GM18502 (cell line): ENCODE data around the gene CD38.
"Not testable (repeated sequence)": the region's sequence is repeated elsewhere in the genome, so short reads cannot be mapped to it uniquely, and the experiment has no call there.

Experiments used
- ATAC-seq: cut with Tn5 transposase; IDR thresholded peaks from one replicate; pipeline ENCODE4 v1.9.1; 2021; ENCODE audit warnings: mild to moderate bottlenecking; ENCODE audit not compliant: unreplicated experiment, poor library complexity

The CD38 gene

DNA sequence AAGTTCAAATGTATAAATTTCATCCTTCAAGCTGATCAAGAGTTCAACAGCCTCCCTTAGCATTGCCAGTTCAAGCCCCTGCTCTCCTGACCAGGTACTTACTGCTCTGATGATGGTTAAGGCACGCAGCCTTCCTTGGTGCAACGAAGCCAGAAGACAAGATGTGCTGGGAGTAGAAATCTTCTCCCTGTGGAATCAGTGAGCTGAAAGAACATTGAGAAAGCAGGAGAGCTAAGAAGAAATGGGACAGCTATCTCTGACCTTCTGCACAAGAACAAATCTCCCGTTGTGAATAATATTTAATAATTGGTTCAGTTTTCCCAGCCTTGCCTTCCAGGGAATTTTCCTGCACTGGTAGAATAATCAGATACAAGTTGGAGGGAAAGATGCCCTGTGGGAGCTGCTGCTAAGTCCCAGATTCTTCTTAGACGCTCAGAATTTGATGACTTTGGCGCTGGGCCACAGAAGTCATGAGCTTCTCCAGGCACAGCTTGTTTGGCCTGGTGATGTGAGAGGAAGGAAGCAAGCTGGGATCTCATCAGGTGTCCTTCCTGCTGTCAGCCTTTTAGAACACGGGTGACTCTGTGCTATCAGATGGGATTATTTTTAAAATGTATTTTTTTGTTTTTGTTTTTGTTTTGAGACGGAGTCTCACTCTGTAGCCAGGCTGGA is 77.8 kb downstream of the CD38 start:
- ATAC-seq = no peak

DNA sequence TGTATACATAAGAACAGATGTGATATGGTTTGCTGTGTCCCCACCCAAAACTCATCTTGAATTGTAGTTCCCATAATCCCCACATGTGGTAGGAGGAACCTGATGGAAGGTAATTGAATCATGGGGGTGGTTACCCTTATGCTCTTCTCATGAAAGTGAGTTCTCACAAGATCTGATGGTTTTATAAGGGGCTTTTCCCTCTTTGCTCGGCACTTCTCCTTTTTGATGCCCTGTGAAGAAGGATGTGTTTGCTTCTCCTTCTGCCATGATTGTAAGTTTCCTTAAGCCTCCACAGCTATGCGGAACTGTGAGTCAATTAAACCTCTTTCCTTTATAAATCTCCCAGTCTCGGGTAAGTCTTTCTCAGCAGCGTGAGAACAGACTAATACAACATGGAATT is 83.1 kb downstream of the CD38 start:
- ATAC-seq = not testable (repeated sequence)

DNA sequence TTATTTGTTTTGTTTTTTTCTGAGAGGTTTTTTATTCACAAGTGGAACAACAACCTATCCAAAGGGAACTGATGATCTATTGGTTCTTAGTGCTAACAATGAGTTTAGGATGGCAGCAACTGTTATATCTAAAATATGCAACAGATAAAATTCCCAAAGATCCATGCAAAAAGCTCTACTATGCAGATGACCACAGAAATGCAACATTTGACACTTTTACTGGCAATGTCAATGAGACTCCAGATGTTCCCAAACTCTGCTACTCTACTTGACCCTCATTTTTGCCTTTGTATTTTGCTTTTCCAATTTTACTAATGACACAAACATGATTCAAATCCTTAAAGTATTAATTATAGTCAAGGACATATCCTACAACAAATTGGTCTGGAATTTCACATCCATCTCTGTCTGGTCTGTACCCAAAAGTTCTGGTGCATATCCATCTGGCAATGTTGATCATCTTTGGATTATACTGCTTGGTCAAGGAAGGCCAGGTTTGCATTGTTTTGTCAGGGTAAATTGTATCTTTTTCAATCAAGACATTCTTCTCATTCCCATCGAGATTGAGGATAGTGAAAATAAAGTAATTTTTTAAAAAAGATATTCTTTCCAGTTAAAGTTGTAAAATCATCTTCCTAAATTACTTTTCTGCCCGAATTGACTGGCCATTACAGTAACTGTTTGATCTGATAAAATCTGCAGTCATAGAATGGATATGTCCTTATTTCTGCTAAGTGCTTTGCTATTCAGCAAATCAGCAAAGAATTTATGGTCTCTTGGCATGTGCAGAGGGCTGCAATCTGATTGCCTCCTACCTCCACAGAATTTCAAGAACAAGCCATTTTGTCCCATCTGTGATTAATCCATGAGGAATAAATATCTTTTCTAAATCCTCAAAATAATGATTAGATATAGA is 86.8 kb downstream of the CD38 start:
- no peak for ATAC-seq

DNA sequence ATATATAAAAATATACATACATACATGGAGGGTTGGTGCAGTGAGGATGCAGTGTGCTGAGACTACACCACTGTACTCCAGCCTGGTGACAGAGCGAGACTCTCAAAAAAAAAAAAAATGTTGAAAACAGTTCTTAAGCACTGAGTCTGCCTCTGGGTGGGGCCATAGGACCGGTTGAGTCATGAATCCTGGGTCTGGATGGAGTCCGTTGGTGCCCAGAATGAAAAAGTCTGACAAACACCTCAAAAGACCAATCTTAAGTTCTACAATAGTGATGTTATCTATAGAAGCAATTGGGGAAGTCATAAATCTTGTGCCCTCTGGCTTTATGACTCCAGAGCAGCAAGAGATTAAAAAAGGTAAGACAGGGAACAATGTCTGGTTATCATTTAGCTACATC is 90.0 kb downstream of the CD38 start:
- ATAC-seq = no peak

DNA sequence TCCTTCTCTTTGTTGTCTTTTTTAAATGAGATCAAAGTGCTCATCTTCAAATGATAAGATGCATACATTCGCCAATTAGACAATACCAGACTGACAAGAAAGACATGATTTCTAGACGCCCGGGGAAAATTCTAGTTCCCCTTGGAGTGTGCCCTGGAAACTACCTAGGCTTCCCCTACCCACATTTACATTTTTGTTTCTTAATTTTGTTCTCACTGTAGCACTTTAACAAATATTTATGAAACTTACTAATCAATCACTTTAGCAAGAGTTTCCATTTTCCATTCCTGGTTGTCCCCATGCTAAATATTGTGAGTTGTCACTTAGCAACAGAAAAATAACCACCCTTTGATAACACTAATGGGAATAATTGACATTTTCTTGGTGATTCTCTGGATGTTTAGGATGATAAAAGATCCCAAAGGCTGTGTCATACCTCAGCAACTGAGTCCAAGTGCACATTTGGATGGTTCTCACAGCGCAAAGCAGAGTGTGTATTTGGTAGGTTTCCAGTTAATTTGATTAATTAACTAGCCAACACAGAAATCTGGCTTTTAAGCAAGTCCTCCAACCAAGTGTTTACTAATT is 90.8 kb downstream of the CD38 start:
- no peak for ATAC-seq

DNA sequence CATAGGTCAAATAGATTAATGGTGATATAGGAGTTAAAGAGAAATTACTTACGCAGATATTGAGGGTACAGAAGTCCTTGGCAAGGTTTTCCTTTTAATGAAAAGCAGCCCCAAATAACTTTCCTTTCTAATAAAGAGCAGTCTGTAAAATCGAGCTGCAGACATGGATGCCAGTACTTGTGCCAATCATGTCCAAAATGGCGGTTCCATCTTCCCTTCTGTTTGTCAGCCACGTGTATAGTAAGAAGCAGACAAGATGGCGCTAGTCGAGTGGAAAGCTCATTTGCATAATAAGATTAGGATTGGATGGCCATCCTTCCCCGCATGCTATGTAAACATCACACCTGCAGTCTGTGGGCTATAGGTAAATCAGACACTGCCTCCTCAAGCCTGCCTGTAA is 92.0 kb downstream of the CD38 start:
- ATAC-seq = no peak

DNA sequence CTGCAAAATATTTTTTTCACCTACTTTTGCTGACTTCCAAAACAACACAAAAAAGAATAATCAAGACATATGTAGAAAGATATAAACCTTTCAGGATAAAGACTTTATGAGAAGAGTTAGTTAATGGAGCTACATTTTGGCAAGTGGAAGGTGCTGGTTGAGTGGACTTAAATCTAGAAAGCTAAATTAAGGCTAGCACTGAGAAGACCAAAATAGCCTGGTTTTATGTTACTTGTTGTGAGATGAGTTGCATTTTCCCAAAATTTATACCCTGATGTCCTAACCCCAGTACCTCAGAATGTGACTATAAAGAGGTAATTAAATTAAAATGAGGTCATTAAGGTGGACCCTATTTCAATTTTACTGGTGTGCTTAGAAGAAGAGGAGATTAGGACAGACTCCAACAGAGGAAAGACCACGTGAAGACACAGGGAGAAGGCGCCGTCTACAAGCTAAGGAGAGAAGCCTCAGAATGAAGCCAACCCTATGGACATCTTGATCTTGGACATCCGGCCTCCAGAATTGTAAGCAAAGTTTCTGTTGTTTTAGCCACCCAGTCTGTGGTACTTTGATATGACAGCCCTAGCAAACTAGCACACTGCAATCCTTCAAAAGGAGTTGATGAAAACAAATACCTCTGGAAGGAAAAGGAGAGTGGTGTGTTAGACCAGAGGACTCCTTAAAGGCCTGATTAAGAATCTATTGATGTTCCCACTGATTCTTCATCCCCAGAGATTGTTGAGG is 93.0 kb downstream of the CD38 start:
- no peak for ATAC-seq

DNA sequence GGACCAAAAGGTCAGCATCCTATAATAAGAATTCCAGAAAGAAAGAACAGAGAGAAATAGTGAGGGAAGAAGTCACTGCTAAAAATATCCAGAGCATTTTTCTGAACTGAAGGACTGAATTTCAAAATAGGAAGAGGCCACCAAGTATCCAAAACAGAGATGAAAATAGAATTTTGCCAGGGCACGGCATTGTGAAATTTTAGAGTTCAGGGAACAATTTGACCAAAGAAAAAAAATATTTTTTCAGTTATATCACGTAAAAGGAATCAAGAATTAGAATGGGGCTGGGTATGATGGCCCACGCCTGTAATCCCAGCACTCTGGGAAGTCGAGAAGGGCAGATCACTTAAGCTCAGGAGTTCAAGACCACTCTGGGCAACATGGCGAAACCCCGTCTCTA is 95.0 kb downstream of the CD38 start:
- ATAC-seq = no peak

DNA sequence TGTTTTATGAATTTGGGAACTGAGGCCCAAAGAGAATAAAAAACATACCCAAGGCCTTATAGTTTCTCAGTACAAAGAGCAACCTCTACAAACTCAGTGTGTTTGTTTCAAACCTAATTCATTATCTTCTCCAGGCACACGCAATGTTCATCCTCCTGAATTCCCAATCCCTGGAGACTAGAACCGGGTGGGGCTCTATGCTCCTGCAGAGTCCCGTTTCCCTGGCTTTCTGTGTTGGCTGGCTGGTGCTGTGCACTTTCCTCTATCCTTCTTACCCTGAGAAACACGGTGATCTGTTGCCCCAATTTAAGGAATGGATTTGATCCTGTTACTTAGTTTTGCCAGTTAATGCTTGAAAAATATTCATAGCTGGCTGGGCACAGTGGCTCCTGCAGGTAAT is 96.5 kb downstream of the CD38 start:
- ATAC-seq = no peak

DNA sequence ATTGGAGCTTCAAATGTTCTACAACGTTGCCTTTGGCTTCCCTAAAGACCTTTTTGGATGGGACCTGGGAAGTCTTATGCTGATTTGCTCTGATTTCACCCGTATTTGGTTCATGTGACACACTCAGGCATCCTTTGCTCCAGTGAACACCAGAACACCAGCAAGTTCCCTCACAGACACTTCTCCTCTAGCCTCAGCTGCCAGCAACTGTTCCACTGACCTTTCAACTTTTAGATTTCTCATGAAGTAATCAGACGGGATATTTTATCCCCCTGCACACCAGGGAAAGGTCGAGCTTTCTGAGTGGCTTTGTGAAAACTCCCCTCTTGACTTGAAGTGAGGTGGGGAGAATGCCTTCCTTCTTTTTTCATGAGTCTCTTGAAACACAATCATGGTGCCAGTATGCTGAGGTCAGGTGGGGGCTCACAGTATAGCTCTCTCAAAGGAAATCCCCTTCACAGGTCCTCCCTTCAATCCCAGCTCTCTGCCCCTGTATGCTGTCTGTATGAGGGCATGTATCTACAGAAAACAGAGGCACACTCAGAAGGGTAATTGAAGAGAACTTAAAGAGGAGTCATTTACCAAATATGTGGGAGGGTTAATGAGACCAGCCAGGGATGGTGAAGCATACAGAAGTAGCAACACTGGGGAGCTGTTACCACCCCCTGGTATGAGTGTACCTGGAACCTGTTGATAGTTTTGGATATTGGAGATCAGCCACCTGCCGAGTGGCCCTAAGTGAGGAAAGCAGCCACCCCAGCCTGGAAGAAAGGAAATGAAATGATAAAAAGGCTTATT is 97.7 kb downstream of the CD38 start:
- no peak for ATAC-seq

DNA sequence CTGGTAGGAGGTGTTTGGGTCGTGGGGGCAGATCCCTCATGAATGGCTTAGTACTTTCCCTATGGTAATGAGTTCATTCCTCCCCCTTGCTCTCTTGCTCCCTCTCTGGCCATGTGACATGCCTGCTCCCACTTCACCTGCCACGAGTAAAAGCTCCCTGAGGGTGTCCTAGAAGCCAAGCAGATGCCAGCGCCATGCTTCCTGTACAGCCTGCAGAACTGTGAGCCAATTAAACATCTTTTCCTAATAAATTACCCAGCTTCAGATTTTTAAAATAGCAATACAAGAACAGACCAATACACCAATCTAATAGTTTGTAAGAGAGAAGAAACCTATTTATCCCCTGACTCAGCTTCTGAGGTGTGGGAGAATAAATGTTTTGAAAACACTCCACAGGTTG is 99.9 kb downstream of the CD38 start:
- no peak for ATAC-seq

DNA sequence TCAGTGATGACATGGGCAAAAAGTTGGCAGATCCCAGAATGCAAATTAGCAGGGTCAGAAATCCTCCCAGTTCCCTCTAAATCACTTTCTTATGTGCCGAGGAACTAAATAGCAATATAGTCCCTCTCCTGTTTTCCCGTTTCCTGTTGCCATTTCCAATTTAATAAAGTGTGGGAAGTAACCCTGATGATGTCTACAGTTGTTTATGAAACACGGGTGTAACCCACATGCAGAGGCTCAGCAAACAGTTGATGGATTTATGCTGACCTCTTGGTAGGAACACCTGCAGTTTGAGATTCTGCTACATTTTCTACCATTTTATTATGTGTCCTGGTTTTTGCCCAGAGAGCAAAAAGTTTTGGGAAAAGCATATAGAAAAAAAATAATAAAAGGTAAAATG is 103.7 kb downstream of the CD38 start:
- no peak for ATAC-seq

DNA sequence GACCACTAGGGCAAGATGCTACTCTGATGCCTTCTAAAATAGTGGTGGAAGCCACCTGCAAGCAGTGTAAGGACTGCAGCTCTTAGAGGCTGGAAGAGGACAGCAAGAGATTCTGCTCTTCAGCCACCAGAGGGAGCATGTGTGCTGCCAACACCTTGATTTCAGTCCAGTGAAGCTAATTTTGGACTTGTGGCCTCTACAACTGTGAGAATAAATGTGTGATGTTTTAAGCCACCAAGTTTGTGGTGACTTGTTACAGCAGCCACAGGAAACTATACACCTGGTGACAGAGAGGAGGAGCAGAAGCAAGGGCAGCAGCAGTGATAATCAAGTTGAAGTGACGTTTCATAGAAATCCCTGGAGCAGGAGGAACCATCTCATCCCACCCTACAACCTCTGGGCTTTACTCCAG is 104.6 kb downstream of the CD38 start:
- peak; percentile 97 for ATAC-seq

DNA sequence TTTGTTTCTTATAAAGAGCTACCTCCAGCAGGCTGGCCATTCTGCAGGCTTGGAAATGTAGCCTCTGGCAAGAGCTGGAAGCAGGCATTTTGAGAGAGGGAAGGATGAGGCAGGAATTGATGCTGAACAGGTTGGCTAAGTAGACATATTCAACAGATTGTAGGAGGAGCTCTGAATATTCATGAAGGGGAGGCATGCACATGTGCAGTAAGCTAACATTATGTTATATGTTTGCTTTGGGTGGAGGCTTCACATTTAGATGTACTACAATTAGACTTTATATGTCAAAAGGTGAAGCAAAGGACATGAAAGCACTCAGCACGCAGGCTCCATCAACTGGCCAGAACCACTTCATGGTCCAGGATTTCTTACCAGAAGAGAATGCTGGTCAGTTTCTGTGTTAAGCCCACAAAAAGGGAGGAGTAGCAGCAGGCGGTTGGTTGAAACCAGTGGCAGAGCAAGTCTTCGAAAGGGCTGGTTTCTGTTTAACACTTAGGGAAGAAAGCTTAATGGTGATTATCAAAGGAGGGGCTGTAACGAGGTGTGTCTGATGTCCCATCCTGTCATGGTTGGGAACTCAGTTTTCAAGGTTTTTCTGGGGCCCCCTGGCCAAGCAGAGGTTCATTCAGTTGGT is 105.6 kb downstream of the CD38 start:
- no peak for ATAC-seq

DNA sequence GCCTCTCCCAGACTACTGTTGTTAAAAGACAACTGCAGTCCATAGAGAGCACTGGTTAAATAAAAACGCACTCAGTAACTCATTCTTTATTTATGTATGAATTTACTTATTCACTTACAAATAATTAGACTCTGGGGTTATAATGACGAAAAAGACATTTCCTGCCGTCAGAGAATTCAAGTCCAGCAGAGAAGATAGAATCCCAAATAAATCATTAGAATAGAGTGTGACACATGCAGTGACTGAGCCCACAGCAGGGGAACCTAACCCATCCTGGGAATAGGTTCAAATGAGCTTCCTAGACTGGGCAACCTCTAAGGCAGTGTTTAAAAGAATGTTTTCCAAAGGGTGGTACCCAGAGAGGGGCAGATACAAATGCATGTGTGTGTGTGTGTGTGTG is 106.5 kb downstream of the CD38 start:
- no peak for ATAC-seq

DNA sequence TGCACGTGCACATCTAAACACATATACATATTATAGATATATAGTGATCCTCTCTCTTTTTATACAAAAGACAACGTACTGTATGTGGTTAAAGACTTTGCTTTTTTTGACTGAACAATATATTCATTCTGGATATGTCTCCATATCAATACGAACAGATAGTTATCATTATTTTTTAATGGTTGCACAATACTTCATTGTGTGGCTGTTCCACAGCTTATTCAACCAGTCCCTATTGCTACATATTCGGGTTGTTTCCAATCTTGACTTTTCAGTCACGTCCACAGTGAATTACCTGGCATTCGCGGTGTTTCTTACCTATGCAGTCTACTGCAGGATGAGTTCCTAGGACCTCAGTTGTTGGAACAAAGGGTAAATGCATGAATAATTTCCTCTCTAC is 107.3 kb downstream of the CD38 start:
- ATAC-seq = no peak

DNA sequence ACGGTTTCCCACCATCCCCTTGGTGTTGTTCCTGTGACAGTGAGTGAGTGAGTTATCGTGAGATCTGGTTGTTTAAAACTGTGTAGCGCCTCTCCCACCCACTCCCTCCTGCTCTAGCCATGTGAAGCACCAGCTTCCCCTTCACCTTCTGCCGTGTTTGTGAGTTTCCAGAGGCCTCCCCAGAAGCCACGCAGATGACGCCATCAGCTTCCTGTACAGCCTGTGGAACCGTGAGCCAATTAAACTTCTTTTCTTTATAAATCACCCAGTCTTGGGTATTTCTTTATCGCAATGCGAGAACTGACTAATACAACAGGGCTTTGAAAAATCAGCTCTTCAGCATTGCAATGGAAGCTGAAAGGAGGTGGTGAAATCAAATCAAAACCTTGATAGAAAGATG is 110.4 kb downstream of the CD38 start:
- ATAC-seq = no peak

DNA sequence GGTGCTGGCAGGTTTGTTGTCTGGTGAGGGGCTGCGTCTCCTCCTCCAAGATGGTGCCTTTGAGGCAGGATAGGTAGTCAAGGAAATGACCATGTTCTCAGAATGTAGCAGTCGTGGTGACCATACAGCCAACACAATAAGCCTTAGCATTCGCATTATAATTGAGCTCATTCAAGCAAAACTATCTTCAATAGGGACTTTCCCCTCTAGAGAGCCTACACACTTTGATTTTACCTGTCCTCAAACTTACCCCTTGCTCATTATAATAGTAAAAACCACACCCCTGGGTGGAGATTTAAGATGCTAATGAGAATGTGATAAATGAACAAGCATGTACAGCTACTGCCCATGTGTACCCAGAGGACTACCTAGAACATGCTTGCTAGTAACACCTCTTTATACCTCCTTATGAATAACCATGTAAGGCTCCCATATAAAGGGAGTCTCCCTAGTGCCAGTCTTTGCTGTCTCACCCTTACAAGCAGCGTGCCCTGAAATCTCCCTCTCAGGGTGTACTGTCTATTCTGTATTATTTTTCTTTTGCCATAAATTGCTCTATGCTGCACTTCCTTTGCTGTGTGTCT is 112.2 kb downstream of the CD38 start:
- ATAC-seq = no peak

DNA sequence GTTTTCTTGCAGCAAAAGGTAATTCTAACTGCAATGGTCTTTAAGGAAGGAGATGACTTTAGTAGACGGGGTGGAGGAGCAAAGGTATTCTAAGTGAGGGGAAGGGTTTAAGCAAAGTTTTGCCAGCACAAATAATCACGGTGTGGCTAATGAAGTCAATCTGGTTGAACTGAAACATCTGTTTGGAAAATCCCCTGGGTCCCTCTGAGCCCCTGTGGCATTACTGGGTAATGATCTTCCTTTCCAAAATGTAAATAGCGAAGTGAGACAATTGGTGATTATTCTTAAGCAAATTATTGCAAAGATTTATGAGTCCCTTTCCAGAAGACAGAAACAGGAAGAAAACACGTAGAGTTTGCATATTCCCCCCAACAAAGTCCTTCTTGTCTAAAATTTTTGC is 113.2 kb downstream of the CD38 start:
- ATAC-seq = peak; percentile 84
